ENCODE measurements around the gene UBE2E2. TPM values are rescaled to one million over a fixed set of nuclear protein-coding genes. Genes with fewer than 3 reads are reported as not detected.
"Not testable (repeated sequence)": the region's sequence is repeated elsewhere in the genome, so short reads cannot be mapped to it uniquely, and the experiment has no call there.

The UBE2E2 gene
- polyA plus RNA-seq, 1 donor (not counting 4 experiments of a cell fraction or from before 2014, with no cell fraction given), result 63.2 TPM

DNA sequence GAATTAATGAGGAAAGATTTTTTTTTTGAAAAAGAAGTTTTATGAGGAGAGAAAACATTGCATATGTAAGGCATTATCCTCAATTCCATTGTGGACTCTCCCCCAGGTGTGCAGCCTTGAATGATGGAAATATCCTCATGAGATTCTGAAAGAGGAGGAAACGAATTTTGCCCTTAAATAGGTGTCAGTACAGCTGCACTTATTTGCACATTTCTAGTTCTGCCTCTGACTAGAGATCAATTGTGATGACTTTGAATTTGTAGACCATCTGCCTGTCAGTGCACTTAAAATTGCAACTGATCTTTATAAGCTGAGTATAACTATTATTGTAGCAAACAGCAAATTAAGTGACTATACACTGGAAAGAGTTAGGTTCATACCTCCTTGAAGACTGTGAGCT lies 141.8 kb downstream of the UBE2E2 start:
- no peak overlapping the region for H3K27ac ChIP-seq (ENCODE audit: control insufficient read depth, insufficient read depth, low read length)
- no peaks in the 10 kb centered on the region for H3K36me3 ChIP-seq (ENCODE audit: control insufficient read depth in 2 of 2, extremely low read depth in 1 of 2, insufficient read depth in 2 of 2, low read length in 2 of 2)
- no peak overlapping the region for H3K4me3 ChIP-seq (ENCODE audit: control insufficient read depth in 2 of 3, extremely low read depth in 1 of 3, insufficient read depth in 2 of 3, low read depth in 1 of 3, low read length in 3 of 3)
- FAIRE-seq, result no peak
- H3K27me3 ChIP-seq (ENCODE audit: control insufficient read depth, extremely low read depth, insufficient read depth, low read length), result no peaks in the 10 kb centered on the region
- no peaks in the 10 kb centered on the region for H3K4me1 ChIP-seq (ENCODE audit: control insufficient read depth, extremely low read depth, insufficient read depth, low read length)
- H3K79me2 ChIP-seq (ENCODE audit: control insufficient read depth, insufficient read depth, low read length), result no peaks in the 10 kb centered on the region
- no peaks in the 10 kb centered on the region for H4K20me1 ChIP-seq (ENCODE audit: control insufficient read depth, extremely low read depth, insufficient read depth, low read length)
- dilution Hi-C loops (cut with MboI; ENCODE audit: extremely low pct_ligation_motif_present, low sequenced_read_pairs), result no loop called here
- H3K9me1 ChIP-seq (ENCODE audit: control insufficient read depth, extremely low read depth, insufficient read depth, low read length), result no peaks in the 10 kb centered on the region
- DNase-seq (ENCODE audit: low read depth, low spot score), result no peak
- no peak overlapping the region for H2AFZ ChIP-seq (ENCODE audit: control insufficient read depth, low read length)
- no peak overlapping the region for H3K9ac ChIP-seq (ENCODE audit: control insufficient read depth, extremely low read depth, insufficient read depth, low read length)
- H3K4me2 ChIP-seq (ENCODE audit: control insufficient read depth, extremely low read depth, insufficient read depth, low read depth, low read length), result no peak overlapping the region
- no peaks in the 10 kb centered on the region for H3K9me3 ChIP-seq (ENCODE audit: control insufficient read depth, low read depth, low read length)
- TF ChIP-seq, protein P1, sequence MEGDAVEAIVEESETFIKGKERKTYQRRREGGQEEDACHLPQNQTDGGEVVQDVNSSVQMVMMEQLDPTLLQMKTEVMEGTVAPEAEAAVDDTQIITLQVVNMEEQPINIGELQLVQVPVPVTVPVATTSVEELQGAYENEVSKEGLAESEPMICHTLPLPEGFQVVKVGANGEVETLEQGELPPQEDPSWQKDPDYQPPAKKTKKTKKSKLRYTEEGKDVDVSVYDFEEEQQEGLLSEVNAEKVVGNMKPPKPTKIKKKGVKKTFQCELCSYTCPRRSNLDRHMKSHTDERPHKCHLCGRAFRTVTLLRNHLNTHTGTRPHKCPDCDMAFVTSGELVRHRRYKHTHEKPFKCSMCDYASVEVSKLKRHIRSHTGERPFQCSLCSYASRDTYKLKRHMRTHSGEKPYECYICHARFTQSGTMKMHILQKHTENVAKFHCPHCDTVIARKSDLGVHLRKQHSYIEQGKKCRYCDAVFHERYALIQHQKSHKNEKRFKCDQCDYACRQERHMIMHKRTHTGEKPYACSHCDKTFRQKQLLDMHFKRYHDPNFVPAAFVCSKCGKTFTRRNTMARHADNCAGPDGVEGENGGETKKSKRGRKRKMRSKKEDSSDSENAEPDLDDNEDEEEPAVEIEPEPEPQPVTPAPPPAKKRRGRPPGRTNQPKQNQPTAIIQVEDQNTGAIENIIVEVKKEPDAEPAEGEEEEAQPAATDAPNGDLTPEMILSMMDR (optimal IDR thresholded peaks at IDR 0.05 in 1 of 3, IDR thresholded peaks at IDR 0.05 in 1 of 3, conservative IDR thresholded peaks at IDR 0.05 in 1 of 3; ENCODE audit: extremely low read depth in 1 of 3, insufficient read depth in 2 of 3, low read length in 3 of 3), result no peak
- no peak for TF ChIP-seq EZH2 (IDR thresholded peaks at IDR 0.05; ENCODE audit: low read length)

DNA sequence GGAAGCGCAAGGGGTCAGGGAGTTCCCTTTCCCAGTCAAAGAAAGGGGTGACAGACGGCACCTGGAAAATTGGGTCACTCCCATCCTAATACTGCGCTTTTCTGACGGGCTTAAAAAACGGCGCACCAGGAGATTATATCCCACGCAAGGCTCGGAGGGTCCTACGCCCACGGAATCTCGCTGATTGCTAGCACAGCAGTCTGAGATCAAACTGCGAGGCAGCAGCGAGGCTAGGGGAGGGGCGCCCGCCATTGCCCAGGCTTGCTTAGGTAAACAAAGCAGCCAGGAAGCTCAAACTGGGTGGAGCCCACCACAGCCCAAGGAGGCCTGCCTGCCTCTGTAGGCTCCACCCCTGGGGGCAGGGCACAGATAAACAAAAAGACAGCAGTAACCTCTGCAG lies 146.3 kb downstream of the UBE2E2 start:
- H3K4me2 ChIP-seq (ENCODE audit: control insufficient read depth, extremely low read depth, insufficient read depth, low read depth, low read length); H2AFZ ChIP-seq (ENCODE audit: control insufficient read depth, low read length); H3K9ac ChIP-seq (ENCODE audit: control insufficient read depth, extremely low read depth, insufficient read depth, low read length); H3K27me3 ChIP-seq (ENCODE audit: control insufficient read depth, extremely low read depth, insufficient read depth, low read length); DNase-seq (ENCODE audit: low read depth, low spot score); dilution Hi-C loops (cut with MboI; ENCODE audit: extremely low pct_ligation_motif_present, low sequenced_read_pairs); H4K20me1 ChIP-seq (ENCODE audit: control insufficient read depth, extremely low read depth, insufficient read depth, low read length); H3K4me3 ChIP-seq (ENCODE audit: control insufficient read depth in 2 of 3, extremely low read depth in 1 of 3, insufficient read depth in 2 of 3, low read depth in 1 of 3, low read length in 3 of 3); H3K4me1 ChIP-seq (ENCODE audit: control insufficient read depth, extremely low read depth, insufficient read depth, low read length); FAIRE-seq; H3K9me3 ChIP-seq (ENCODE audit: control insufficient read depth, low read depth, low read length); H3K79me2 ChIP-seq (ENCODE audit: control insufficient read depth, insufficient read depth, low read length); H3K27ac ChIP-seq (ENCODE audit: control insufficient read depth, insufficient read depth, low read length); H3K9me1 ChIP-seq (ENCODE audit: control insufficient read depth, extremely low read depth, insufficient read depth, low read length); H3K36me3 ChIP-seq (ENCODE audit: control insufficient read depth in 2 of 2, extremely low read depth in 1 of 2, insufficient read depth in 2 of 2, low read length in 2 of 2): not testable (repeated sequence)

DNA sequence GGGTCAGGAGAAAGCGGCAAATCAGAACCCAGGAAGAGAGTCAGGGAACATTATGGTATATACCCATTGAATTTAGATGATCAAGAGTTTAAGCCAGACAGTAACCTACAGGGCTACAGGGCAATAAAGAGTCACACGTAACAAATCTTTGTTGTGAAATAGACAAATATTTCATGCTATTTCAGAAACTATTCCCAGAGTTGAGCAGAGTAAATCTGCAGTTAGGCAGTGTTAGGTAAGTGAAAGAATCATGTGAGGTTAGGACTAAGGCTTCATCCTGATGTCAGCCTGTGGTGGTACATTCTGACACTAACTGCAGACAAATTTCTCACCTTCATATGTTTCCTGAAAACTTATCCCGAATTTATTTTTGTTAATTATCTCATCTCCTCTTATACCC lies 153.0 kb downstream of the UBE2E2 start:
- Histone ChIP-seq H3K4me3 (ENCODE audit: control insufficient read depth in 2 of 3, extremely low read depth in 1 of 3, insufficient read depth in 2 of 3, low read depth in 1 of 3, low read length in 3 of 3) (no peak overlapping the region), H3K4me1 (ENCODE audit: control insufficient read depth, extremely low read depth, insufficient read depth, low read length) (no peaks in the 10 kb centered on the region), H3K4me2 (ENCODE audit: control insufficient read depth, extremely low read depth, insufficient read depth, low read depth, low read length) (no peak overlapping the region), H3K79me2 (ENCODE audit: control insufficient read depth, insufficient read depth, low read length) (no peaks in the 10 kb centered on the region), H3K27ac (ENCODE audit: control insufficient read depth, insufficient read depth, low read length) (no peak overlapping the region), H3K9me3 (ENCODE audit: control insufficient read depth, low read depth, low read length) (no peaks in the 10 kb centered on the region), H3K27me3 (ENCODE audit: control insufficient read depth, extremely low read depth, insufficient read depth, low read length) (no peaks in the 10 kb centered on the region), H2AFZ (ENCODE audit: control insufficient read depth, low read length) (no peak overlapping the region), H3K36me3 (ENCODE audit: control insufficient read depth in 2 of 2, extremely low read depth in 1 of 2, insufficient read depth in 2 of 2, low read length in 2 of 2) (no peaks in the 10 kb centered on the region), H4K20me1 (ENCODE audit: control insufficient read depth, extremely low read depth, insufficient read depth, low read length) (no peaks in the 10 kb centered on the region), H3K9me1 (ENCODE audit: control insufficient read depth, extremely low read depth, insufficient read depth, low read length) (no peaks in the 10 kb centered on the region), H3K9ac (ENCODE audit: control insufficient read depth, extremely low read depth, insufficient read depth, low read length) (no peak overlapping the region)
- dilution Hi-C loops (cut with MboI; ENCODE audit: extremely low pct_ligation_motif_present, low sequenced_read_pairs), result no loop called here
- DNase-seq (ENCODE audit: low read depth, low spot score) (no peak), FAIRE-seq (no peak)
- TF ChIP-seq EZH2 (IDR thresholded peaks at IDR 0.05; ENCODE audit: low read length), result no peak
- TF ChIP-seq, protein P1 (optimal IDR thresholded peaks at IDR 0.05 in 1 of 3, IDR thresholded peaks at IDR 0.05 in 1 of 3, conservative IDR thresholded peaks at IDR 0.05 in 1 of 3; ENCODE audit: extremely low read depth in 1 of 3, insufficient read depth in 2 of 3, low read length in 3 of 3), result no peak

All from keratinocyte (primary cell).